Measurements from ENCODE around the gene WNT7A.

Gene WNT7A

GRCh38 chr3:13882876-13883275 lies 3.0 kb upstream of the WNT7A start:
- H3K9ac ChIP-seq (ENCODE audit: low read depth, low read length), result no peak overlapping the region
- H3K4me3 ChIP-seq (ENCODE audit: low read depth, low read length), result no peak overlapping the region
- peaks cover 66% of the 10 kb centered on the region for H3K27me3 ChIP-seq (ENCODE audit: control insufficient read depth, insufficient read depth, low read length)
- H3K4me1 ChIP-seq (ENCODE audit: control insufficient read depth, insufficient read depth, low read length), result no peaks in the 10 kb centered on the region
- no peaks in the 10 kb centered on the region for H3K36me3 ChIP-seq (ENCODE audit: control insufficient read depth, insufficient read depth, low read length)
- no peaks in the 10 kb centered on the region for H3K9me3 ChIP-seq (ENCODE audit: control insufficient read depth, insufficient read depth, low read length)

- Histone ChIP-seq H3K4me1 (ENCODE audit: control insufficient read depth, insufficient read depth, low read length) (no peaks in the 10 kb centered on the region), H3K4me3 (ENCODE audit: low read depth, low read length) (no peak overlapping the region), H3K36me3 (ENCODE audit: control insufficient read depth, insufficient read depth, low read length) (no peaks in the 10 kb centered on the region), H3K9me3 (ENCODE audit: control insufficient read depth, insufficient read depth, low read length) (no peaks in the 10 kb centered on the region), H3K27me3 (ENCODE audit: control insufficient read depth, insufficient read depth, low read length) (peaks cover 77% of the 10 kb centered on the region), H3K9ac (ENCODE audit: low read depth, low read length) (no peak overlapping the region)
These were observed 1.9 kb upstream of the WNT7A start for GRCh38 chr3:13881536-13882410.

GRCh38 chr3:13880811-13881156 lies 913 bp upstream of the WNT7A start:
- peak overlapping the region; percentile 75 for H3K4me3 ChIP-seq (ENCODE audit: low read depth, low read length)
- no peaks in the 10 kb centered on the region for H3K36me3 ChIP-seq (ENCODE audit: control insufficient read depth, insufficient read depth, low read length)
- no peaks in the 10 kb centered on the region for H3K9me3 ChIP-seq (ENCODE audit: control insufficient read depth, insufficient read depth, low read length)
- H3K27me3 ChIP-seq (ENCODE audit: control insufficient read depth, insufficient read depth, low read length), result peaks cover 86% of the 10 kb centered on the region
- H3K9ac ChIP-seq (ENCODE audit: low read depth, low read length), result no peak overlapping the region
- H3K4me1 ChIP-seq (ENCODE audit: control insufficient read depth, insufficient read depth, low read length), result no peaks in the 10 kb centered on the region

- H3K9ac ChIP-seq (ENCODE audit: low read depth, low read length), result no peak overlapping the region
- peak overlapping the region; percentile 62 for H3K4me3 ChIP-seq (ENCODE audit: low read depth, low read length)
These were observed 547 bp downstream of the WNT7A start for GRCh38 chr3:13879102-13879945.

GRCh38 chr3:13878281-13879101 lies 1.4 kb downstream of the WNT7A start:
- H3K4me1 ChIP-seq (ENCODE audit: control insufficient read depth, insufficient read depth, low read length), result peaks cover 5% of the 10 kb centered on the region
- H3K4me3 ChIP-seq (ENCODE audit: low read depth, low read length), result peak overlapping the region; percentile 62
- no peaks in the 10 kb centered on the region for H3K36me3 ChIP-seq (ENCODE audit: control insufficient read depth, insufficient read depth, low read length)
- peaks cover 74% of the 10 kb centered on the region for H3K27me3 ChIP-seq (ENCODE audit: control insufficient read depth, insufficient read depth, low read length)
- H3K9me3 ChIP-seq (ENCODE audit: control insufficient read depth, insufficient read depth, low read length), result no peaks in the 10 kb centered on the region
- H3K9ac ChIP-seq (ENCODE audit: low read depth, low read length), result no peak overlapping the region

More at GRCh38 chr3:13879102-13879945, 547 bp downstream of the WNT7A start:
- H3K4me1 ChIP-seq (ENCODE audit: control insufficient read depth, insufficient read depth, low read length), result no peaks in the 10 kb centered on the region
- H3K27me3 ChIP-seq (ENCODE audit: control insufficient read depth, insufficient read depth, low read length), result peaks cover 81% of the 10 kb centered on the region
- no peaks in the 10 kb centered on the region for H3K9me3 ChIP-seq (ENCODE audit: control insufficient read depth, insufficient read depth, low read length)
- H3K36me3 ChIP-seq (ENCODE audit: control insufficient read depth, insufficient read depth, low read length), result no peaks in the 10 kb centered on the region

- no peak overlapping the region for H3K9ac ChIP-seq (ENCODE audit: low read depth, low read length)
- peak overlapping the region; percentile 62 for H3K4me3 ChIP-seq (ENCODE audit: low read depth, low read length)
- H3K4me1 ChIP-seq (ENCODE audit: control insufficient read depth, insufficient read depth, low read length), result peaks cover 7% of the 10 kb centered on the region
- no peaks in the 10 kb centered on the region for H3K9me3 ChIP-seq (ENCODE audit: control insufficient read depth, insufficient read depth, low read length)
- peaks cover 68% of the 10 kb centered on the region for H3K27me3 ChIP-seq (ENCODE audit: control insufficient read depth, insufficient read depth, low read length)
- no peaks in the 10 kb centered on the region for H3K36me3 ChIP-seq (ENCODE audit: control insufficient read depth, insufficient read depth, low read length)
These were observed 2.0 kb downstream of the WNT7A start for GRCh38 chr3:13877911-13878280.

GRCh38 chr3:13876451-13877100 lies 3.3 kb downstream of the WNT7A start:
- no peak overlapping the region for H3K9ac ChIP-seq (ENCODE audit: low read depth, low read length)
- H3K4me1 ChIP-seq (ENCODE audit: control insufficient read depth, insufficient read depth, low read length), result peaks cover 7% of the 10 kb centered on the region
- H3K27me3 ChIP-seq (ENCODE audit: control insufficient read depth, insufficient read depth, low read length), result peaks cover 57% of the 10 kb centered on the region
- H3K36me3 ChIP-seq (ENCODE audit: control insufficient read depth, insufficient read depth, low read length), result no peaks in the 10 kb centered on the region
- H3K9me3 ChIP-seq (ENCODE audit: control insufficient read depth, insufficient read depth, low read length), result no peaks in the 10 kb centered on the region
- no peak overlapping the region for H3K4me3 ChIP-seq (ENCODE audit: low read depth, low read length)

- Histone ChIP-seq H3K4me3 (ENCODE audit: low read depth, low read length) (no peak overlapping the region), H3K27me3 (ENCODE audit: control insufficient read depth, insufficient read depth, low read length) (peaks cover 50% of the 10 kb centered on the region), H3K9ac (ENCODE audit: low read depth, low read length) (no peak overlapping the region)
These were observed 5.0 kb downstream of the WNT7A start for GRCh38 chr3:13874891-13875290.

GRCh38 chr3:13873818-13874217 lies 6.1 kb downstream of the WNT7A start:
- peaks cover 7% of the 10 kb centered on the region for H3K4me1 ChIP-seq (ENCODE audit: control insufficient read depth, insufficient read depth, low read length)
- H3K4me3 ChIP-seq (ENCODE audit: low read depth, low read length), result no peak overlapping the region
- no peaks in the 10 kb centered on the region for H3K36me3 ChIP-seq (ENCODE audit: control insufficient read depth, insufficient read depth, low read length)
- H3K9ac ChIP-seq (ENCODE audit: low read depth, low read length), result no peak overlapping the region
- peaks cover 39% of the 10 kb centered on the region for H3K27me3 ChIP-seq (ENCODE audit: control insufficient read depth, insufficient read depth, low read length)
- no peaks in the 10 kb centered on the region for H3K9me3 ChIP-seq (ENCODE audit: control insufficient read depth, insufficient read depth, low read length)

More at GRCh38 chr3:13874891-13875290, 5.0 kb downstream of the WNT7A start:
- Histone ChIP-seq H3K4me1 (ENCODE audit: control insufficient read depth, insufficient read depth, low read length) (peaks cover 7% of the 10 kb centered on the region), H3K9me3 (ENCODE audit: control insufficient read depth, insufficient read depth, low read length) (no peaks in the 10 kb centered on the region), H3K36me3 (ENCODE audit: control insufficient read depth, insufficient read depth, low read length) (no peaks in the 10 kb centered on the region)

GRCh38 chr3:13872451-13872850 lies 7.4 kb downstream of the WNT7A start:
- H3K36me3 ChIP-seq (ENCODE audit: control insufficient read depth, insufficient read depth, low read length), result no peaks in the 10 kb centered on the region
- peaks cover 7% of the 10 kb centered on the region for H3K4me1 ChIP-seq (ENCODE audit: control insufficient read depth, insufficient read depth, low read length)
- peaks cover 29% of the 10 kb centered on the region for H3K27me3 ChIP-seq (ENCODE audit: control insufficient read depth, insufficient read depth, low read length)
- no peaks in the 10 kb centered on the region for H3K9me3 ChIP-seq (ENCODE audit: control insufficient read depth, insufficient read depth, low read length)
- H3K4me3 ChIP-seq (ENCODE audit: low read depth, low read length), result no peak overlapping the region
- no peak overlapping the region for H3K9ac ChIP-seq (ENCODE audit: low read depth, low read length)

- no peaks in the 10 kb centered on the region for H3K9me3 ChIP-seq (ENCODE audit: control insufficient read depth, insufficient read depth, low read length)
- H3K4me1 ChIP-seq (ENCODE audit: control insufficient read depth, insufficient read depth, low read length), result peaks cover 7% of the 10 kb centered on the region
- H3K27me3 ChIP-seq (ENCODE audit: control insufficient read depth, insufficient read depth, low read length), result peaks cover 22% of the 10 kb centered on the region
These were observed 8.1 kb downstream of the WNT7A start for GRCh38 chr3:13871791-13872190.

More at GRCh38 chr3:13871791-13872190, 8.1 kb downstream of the WNT7A start:
- H3K4me3 ChIP-seq (ENCODE audit: low read depth, low read length), result no peak overlapping the region
- H3K36me3 ChIP-seq (ENCODE audit: control insufficient read depth, insufficient read depth, low read length), result no peaks in the 10 kb centered on the region
- H3K9ac ChIP-seq (ENCODE audit: low read depth, low read length), result no peak overlapping the region

Data from iPS-15b (cell line).